ENCODE measurements around the gene SENP8.

The SENP8 gene

GRCh38 chr15:72180761-72181324 is 62.6 kb downstream of the SENP8 start:
- H3K9me2 ChIP-seq (replicated peaks; ENCODE audit: insufficient read depth, low read length) = no peaks in the 10 kb centered on the region
- TF ChIP-seq CTCF (IDR thresholded peaks at IDR 0.05; ENCODE audit: insufficient read depth, low read length, poor library complexity, severe bottlenecking) (no peak), EZH2phosphoT487 (conservative IDR thresholded peaks at IDR 0.05; ENCODE audit: low read length) (no peak)
- H3K9ac ChIP-seq (ENCODE audit: low read length) = no peak overlapping the region
- no peaks in the 10 kb centered on the region for H4K20me1 ChIP-seq (ENCODE audit: low read depth, low read length)
- H2AFZ ChIP-seq (ENCODE audit: low read depth, low read length, severe bottlenecking) = no peak overlapping the region
- H3K27ac ChIP-seq (ENCODE audit: low read depth, low read length) = no peak overlapping the region
- no peaks in the 10 kb centered on the region for H3K9me3 ChIP-seq (ENCODE audit: insufficient read depth, low read length)
- no peak overlapping the region for H3K4me3 ChIP-seq (ENCODE audit: insufficient read depth, low read length, poor library complexity, severe bottlenecking)
- H3K36me3 ChIP-seq (ENCODE audit: low read length) = no peaks in the 10 kb centered on the region
- no peak overlapping the region for H3K4me2 ChIP-seq (ENCODE audit: low read depth, low read length, poor library complexity, severe bottlenecking)
- no peaks in the 10 kb centered on the region for H3K79me2 ChIP-seq (ENCODE audit: insufficient read depth, low read length)
- no peaks in the 10 kb centered on the region for H3F3A ChIP-seq (ENCODE audit: insufficient read depth)
- H3K27me3 ChIP-seq (ENCODE audit: low read length) = no peaks in the 10 kb centered on the region

- no peak overlapping the region for H3K9ac ChIP-seq (ENCODE audit: low read length)
- no peaks in the 10 kb centered on the region for H3F3A ChIP-seq (ENCODE audit: insufficient read depth)
- no peak overlapping the region for H3K4me2 ChIP-seq (ENCODE audit: low read depth, low read length, poor library complexity, severe bottlenecking)
- no peaks in the 10 kb centered on the region for H3K9me3 ChIP-seq (ENCODE audit: insufficient read depth, low read length)
- H2AFZ ChIP-seq (ENCODE audit: low read depth, low read length, severe bottlenecking) = no peak overlapping the region
- TF ChIP-seq CTCF (IDR thresholded peaks at IDR 0.05; ENCODE audit: insufficient read depth, low read length, poor library complexity, severe bottlenecking) (no peak), EZH2phosphoT487 (conservative IDR thresholded peaks at IDR 0.05; ENCODE audit: low read length) (no peak)
- no peaks in the 10 kb centered on the region for H3K36me3 ChIP-seq (ENCODE audit: low read length)
- H4K20me1 ChIP-seq (ENCODE audit: low read depth, low read length) = no peaks in the 10 kb centered on the region
- no peak overlapping the region for H3K4me3 ChIP-seq (ENCODE audit: insufficient read depth, low read length, poor library complexity, severe bottlenecking)
- no peaks in the 10 kb centered on the region for H3K27me3 ChIP-seq (ENCODE audit: low read length)
- H3K27ac ChIP-seq (ENCODE audit: low read depth, low read length) = no peak overlapping the region
- no peaks in the 10 kb centered on the region for H3K79me2 ChIP-seq (ENCODE audit: insufficient read depth, low read length)
- H3K9me2 ChIP-seq (replicated peaks; ENCODE audit: insufficient read depth, low read length) = no peaks in the 10 kb centered on the region
Measured at GRCh38 chr15:72182244-72182643, 64.0 kb downstream of the SENP8 start.

- H3K36me3 ChIP-seq (ENCODE audit: low read length) = no peaks in the 10 kb centered on the region
- H3K9me3 ChIP-seq (ENCODE audit: insufficient read depth, low read length) = no peaks in the 10 kb centered on the region
- H3K4me2 ChIP-seq (ENCODE audit: low read depth, low read length, poor library complexity, severe bottlenecking) = no peak overlapping the region
- no peaks in the 10 kb centered on the region for H3F3A ChIP-seq (ENCODE audit: insufficient read depth)
- TF ChIP-seq EZH2phosphoT487 (conservative IDR thresholded peaks at IDR 0.05; ENCODE audit: low read length) (no peak), CTCF (IDR thresholded peaks at IDR 0.05; ENCODE audit: insufficient read depth, low read length, poor library complexity, severe bottlenecking) (no peak)
- H2AFZ ChIP-seq (ENCODE audit: low read depth, low read length, severe bottlenecking) = no peak overlapping the region
- H3K4me3 ChIP-seq (ENCODE audit: insufficient read depth, low read length, poor library complexity, severe bottlenecking) = no peak overlapping the region
- no peaks in the 10 kb centered on the region for H4K20me1 ChIP-seq (ENCODE audit: low read depth, low read length)
- H3K79me2 ChIP-seq (ENCODE audit: insufficient read depth, low read length) = no peaks in the 10 kb centered on the region
- no peak overlapping the region for H3K27ac ChIP-seq (ENCODE audit: low read depth, low read length)
- H3K9me2 ChIP-seq (replicated peaks; ENCODE audit: insufficient read depth, low read length) = no peaks in the 10 kb centered on the region
- H3K27me3 ChIP-seq (ENCODE audit: low read length) = no peaks in the 10 kb centered on the region
- no peak overlapping the region for H3K9ac ChIP-seq (ENCODE audit: low read length)
Measured at GRCh38 chr15:72182673-72183072, 64.5 kb downstream of the SENP8 start.
